ENCODE measurements around the gene SLC35E3.
"Not testable (repeated sequence)": the region's sequence is repeated elsewhere in the genome, so short reads cannot be mapped to it uniquely, and the experiment has no call there.

The SLC35E3 gene

DNA sequence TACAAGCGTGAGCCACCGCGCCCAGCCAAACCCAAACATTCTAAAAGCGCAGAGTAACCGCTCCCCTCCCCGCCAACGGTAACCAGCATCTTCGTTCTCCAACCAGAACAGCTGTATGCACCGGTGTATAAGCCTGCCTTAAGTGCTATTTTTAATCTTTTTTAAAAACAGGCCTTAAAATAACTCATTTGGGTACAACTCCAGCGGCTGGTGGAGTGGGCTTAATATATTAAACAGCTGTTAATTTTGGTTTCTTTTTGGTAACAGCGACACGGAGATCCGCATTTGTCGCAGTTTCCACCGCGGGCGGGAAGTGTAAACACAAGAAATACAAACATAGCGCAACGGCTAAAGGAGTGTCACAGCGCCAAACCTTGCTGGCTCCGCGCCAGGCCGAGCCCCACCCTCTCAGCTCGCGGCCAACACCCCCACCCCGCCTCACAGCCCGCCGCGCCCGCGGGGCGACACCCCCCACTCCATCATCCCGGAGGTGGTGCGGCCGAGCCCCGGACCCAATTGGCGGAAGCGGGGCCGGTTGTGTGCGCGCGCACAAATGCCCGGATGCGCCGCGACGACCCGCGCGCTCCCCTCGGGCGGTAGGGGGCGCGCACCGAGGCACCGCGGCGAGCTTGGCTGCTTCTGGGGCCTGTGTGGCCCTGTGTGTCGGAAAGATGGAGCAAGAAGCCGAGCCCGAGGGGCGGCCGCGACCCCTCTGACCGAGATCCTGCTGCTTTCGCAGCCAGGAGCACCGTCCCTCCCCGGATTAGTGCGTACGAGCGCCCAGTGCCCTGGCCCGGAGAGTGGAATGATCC lies 61.8 kb downstream of the SLC35E3 start, which contains the start of gene MDM2:
Gene MDM2, plus strand, starts transcription at position 602 of the 812 bp plus-strand sequence. CDS start 301 bp downstream, outside the sequence.
- H3K4me1 Mint-ChIP-seq, result peaks cover 4% of the 10 kb centered on the region
- DNase-seq (ENCODE audit: low spot score in 2 of 2) (peak; percentile 96 to 98), ATAC-seq (ENCODE audit: low read depth) (peak; percentile 90)
- no peaks in the 10 kb centered on the region for H3K27me3 Mint-ChIP-seq
- H3K9me3 Mint-ChIP-seq, result no peaks in the 10 kb centered on the region
- peak within 1 kb of the TSS; percentile 98 for H3K27ac Mint-ChIP-seq
- peak within 1 kb of the TSS; percentile 92 for H3K4me3 Mint-ChIP-seq
- peaks cover 2% of the 10 kb centered on the region for H3K36me3 Mint-ChIP-seq

DNA sequence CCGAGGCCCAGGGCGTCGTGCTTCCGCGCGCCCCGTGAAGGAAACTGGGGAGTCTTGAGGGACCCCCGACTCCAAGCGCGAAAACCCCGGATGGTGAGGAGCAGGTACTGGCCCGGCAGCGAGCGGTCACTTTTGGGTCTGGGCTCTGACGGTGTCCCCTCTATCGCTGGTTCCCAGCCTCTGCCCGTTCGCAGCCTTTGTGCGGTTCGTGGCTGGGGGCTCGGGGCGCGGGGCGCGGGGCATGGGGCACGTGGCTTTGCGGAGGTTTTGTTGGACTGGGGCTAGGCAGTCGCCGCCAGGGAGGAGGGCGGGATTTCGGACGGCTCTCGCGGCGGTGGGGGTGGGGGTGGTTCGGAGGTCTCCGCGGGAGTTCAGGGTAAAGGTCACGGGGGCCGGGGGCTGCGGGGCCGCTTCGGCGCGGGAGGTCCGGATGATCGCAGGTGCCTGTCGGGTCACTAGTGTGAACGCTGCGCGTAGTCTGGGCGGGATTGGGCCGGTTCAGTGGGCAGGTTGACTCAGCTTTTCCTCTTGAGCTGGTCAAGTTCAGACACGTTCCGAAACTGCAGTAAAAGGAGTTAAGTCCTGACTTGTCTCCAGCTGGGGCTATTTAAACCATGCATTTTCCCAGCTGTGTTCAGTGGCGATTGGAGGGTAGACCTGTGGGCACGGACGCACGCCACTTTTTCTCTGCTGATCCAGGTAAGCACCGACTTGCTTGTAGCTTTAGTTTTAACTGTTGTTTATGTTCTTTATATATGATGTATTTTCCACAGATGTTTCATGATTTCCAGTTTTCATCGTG lies 62.6 kb downstream of the SLC35E3 start:
- H3K4me3 Mint-ChIP-seq, result peak overlapping the region; percentile 92
- H3K9me3 Mint-ChIP-seq, result no peaks in the 10 kb centered on the region
- no peaks in the 10 kb centered on the region for H3K27me3 Mint-ChIP-seq
- peak overlapping the region; percentile 98 for H3K27ac Mint-ChIP-seq
- peaks cover 11% of the 10 kb centered on the region for H3K4me1 Mint-ChIP-seq
- peak; percentile 22 to 36 for DNase-seq (ENCODE audit: low spot score in 2 of 2)
- peak; percentile 7 for ATAC-seq (ENCODE audit: low read depth)
- H3K36me3 Mint-ChIP-seq, result peaks cover 2% of the 10 kb centered on the region

DNA sequence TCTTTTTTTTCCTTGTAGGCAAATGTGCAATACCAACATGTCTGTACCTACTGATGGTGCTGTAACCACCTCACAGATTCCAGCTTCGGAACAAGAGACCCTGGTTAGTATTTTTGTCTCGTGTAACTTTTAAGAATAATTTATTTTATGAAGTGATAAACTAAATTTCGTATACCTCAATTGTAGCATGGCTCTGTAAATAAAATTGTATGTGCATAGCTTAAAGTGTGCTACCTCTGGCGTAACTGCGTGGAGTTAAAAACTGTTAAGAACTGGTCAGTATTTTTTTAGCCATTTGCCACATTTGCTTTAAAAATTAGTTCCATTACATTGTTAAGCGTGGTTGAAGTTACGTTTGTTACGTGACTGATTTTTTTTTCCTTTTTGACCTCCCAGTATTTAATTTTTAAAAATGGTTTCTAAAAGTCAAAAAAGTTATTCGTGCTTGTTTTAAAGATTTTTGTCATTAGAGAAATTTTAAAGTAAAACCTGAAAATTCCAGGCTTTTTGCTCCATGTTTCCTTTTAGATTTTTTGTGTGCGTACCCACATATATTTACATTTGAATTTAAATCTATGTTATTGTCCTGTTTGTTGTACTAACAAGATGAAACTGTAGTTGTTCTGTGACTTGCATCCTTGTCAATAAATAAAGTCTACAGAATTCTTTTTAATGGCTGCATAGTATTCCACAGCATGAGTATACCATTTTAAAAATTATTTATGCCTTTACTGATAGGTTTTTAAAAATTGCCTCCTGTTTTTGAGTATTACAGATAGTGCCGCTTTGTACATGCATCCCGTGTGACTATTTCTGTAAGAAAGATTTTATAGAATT lies 63.4 kb downstream of the SLC35E3 start:
- ATAC-seq (ENCODE audit: low read depth), result no peak
- Mint-ChIP-seq H3K4me1 (peaks cover 11% of the 10 kb centered on the region), H3K4me3 (peak overlapping the region; percentile 92), H3K27me3 (no peaks in the 10 kb centered on the region), H3K27ac (peak overlapping the region; percentile 98), H3K36me3 (peaks cover 2% of the 10 kb centered on the region), H3K9me3 (no peaks in the 10 kb centered on the region)
- no peak for DNase-seq (ENCODE audit: low spot score in 2 of 2)

DNA sequence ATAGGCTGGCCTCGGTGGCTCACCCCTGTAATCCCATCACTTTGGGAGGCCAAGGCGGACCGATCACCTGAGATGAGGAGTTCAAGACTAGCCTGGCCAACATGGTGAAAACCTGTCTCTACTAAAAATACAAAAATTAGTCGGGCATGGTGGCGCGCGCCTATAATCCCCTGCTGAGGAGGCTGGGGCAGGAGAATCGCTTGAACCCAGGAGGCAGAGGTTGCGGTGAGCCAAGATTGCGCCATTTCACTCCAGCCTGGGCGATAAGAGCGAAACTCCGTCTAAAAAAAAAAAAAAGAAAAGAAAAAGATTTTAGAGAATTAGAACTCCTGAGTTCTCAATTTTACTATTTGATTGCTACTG lies 64.0 kb downstream of the SLC35E3 start:
- not testable (repeated sequence) for H3K27me3 Mint-ChIP-seq; H3K9me3 Mint-ChIP-seq; H3K27ac Mint-ChIP-seq; ATAC-seq (ENCODE audit: low read depth); DNase-seq (ENCODE audit: low spot score in 2 of 2); H3K36me3 Mint-ChIP-seq
- Mint-ChIP-seq H3K4me1 (peaks cover 13% of the 10 kb centered on the region), H3K4me3 (peak overlapping the region; percentile 34)

DNA sequence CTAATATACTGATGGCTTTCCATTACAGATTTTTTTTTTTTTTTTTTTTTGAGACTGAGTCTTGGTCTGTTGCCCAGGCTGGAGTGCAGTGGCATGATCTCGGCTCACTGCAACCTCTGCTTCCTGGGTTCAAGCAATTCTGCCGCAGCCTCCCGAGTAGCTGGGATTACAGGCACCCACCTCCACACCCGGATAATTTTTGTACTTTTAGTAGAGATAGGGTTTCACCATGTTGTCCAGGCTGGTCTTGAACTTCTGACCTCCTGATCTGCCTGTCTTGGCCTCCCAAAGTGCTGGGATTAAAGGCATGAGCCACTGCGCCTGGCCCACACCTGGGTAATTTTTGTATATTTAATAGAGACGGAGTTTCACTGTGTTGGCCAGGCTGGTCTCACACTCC lies 65.6 kb downstream of the SLC35E3 start:
- not testable (repeated sequence) for H3K27ac Mint-ChIP-seq; DNase-seq (ENCODE audit: low spot score in 2 of 2); H3K4me3 Mint-ChIP-seq; H3K36me3 Mint-ChIP-seq; H3K27me3 Mint-ChIP-seq; H3K9me3 Mint-ChIP-seq; ATAC-seq (ENCODE audit: low read depth)
- H3K4me1 Mint-ChIP-seq, result peaks cover 16% of the 10 kb centered on the region

DNA sequence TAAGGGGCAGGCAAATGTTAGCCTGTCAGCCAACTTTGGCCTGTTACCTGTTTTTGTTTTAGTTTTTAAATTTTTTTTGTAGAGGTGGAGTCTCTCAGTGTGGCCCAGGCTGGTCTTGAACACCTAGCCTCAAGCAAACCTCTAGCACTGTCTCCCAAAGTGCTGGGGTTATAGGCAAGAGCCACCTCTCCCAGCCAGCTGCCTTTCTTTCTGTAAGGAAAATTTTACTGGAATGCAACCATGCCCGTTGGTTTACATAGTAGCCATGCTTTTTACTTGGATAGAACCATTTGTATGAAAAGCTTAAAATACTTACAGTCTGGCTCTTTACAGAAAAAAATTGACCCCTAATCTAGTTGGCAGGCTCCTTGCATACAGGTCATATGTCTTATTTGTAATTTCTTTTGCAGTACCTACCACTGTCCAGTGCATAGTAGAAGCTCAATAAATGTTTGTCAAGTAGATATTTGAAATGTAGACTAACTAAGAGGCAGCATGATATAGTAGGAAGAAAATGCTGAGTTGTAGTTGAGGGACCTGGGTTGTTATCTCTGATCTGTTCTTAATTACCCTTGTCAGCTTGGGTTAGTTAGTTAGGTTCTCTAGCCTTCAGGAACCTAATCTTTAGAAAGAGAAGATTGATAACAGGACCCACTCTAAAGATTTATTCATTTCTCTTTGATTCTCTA lies 66.7 kb downstream of the SLC35E3 start:
- peaks cover 8% of the 10 kb centered on the region for H3K36me3 Mint-ChIP-seq
- H3K27ac Mint-ChIP-seq, result peak overlapping the region; percentile 55

DNA sequence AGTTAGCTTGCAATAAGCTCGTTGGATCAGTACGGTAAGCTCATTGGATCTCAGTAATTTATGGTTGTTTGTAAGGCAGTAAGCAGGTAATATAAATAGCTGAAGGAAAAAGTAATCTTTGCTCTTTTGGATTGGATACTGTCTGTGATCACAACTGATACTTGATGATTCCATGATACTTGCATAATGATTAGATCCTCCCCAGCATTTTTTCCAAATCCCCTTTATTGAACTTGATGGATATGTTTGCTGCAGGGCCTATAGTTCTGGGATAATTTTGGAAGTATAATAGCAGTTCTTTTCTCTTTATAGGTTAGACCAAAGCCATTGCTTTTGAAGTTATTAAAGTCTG lies 67.2 kb downstream of the SLC35E3 start:
- Mint-ChIP-seq H3K4me1 (peaks cover 16% of the 10 kb centered on the region), H3K27me3 (no peaks in the 10 kb centered on the region), H3K4me3 (no peak overlapping the region), H3K36me3 (peaks cover 8% of the 10 kb centered on the region), H3K27ac (peak overlapping the region; percentile 55), H3K9me3 (no peaks in the 10 kb centered on the region)
- ATAC-seq (ENCODE audit: low read depth) (no peak), DNase-seq (ENCODE audit: low spot score in 2 of 2) (no peak)

More for the DNA sequence above, 66.7 kb downstream of the SLC35E3 start:
- H3K4me1 Mint-ChIP-seq, result peaks cover 16% of the 10 kb centered on the region
- H3K27me3 Mint-ChIP-seq, result no peaks in the 10 kb centered on the region
- ATAC-seq (ENCODE audit: low read depth) (no peak), DNase-seq (ENCODE audit: low spot score in 2 of 2) (no peak)
- H3K9me3 Mint-ChIP-seq, result no peaks in the 10 kb centered on the region
- H3K4me3 Mint-ChIP-seq, result no peak overlapping the region

DNA sequence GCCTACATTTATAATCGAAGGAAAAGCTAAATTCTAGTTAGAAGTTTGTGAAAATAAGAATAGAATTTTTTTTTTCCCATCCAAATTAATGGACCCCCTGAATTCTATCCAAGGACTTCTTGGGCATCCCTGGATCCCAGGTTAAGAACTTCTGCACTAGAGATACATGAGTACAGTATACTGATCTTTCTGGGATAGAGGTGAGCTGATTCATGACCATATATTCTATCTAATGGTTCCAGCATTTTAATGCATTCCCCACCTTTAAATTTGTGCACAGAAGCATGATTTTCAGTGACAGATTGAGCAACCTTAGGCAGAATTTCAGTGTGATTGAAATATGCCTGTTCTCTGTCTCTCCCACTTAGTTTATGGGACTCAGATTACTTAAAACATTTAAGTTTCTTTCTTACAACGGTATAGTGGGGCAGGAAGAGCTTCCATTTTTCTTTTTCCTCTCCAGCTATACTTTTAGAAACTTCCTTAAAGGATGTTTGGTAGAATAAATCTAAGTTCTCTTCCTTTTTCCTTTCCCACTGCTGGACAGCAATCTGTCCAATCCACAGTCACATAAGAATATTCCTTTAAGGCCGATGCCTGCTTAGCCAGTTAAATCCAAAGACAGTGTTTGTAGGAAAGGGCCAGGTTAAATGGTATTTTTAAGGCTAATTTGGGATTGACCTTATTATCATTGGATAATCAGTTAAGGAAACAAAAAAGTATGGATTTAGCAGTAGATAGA lies 68.7 kb downstream of the SLC35E3 start:
- ATAC-seq (ENCODE audit: low read depth) (no peak), DNase-seq (ENCODE audit: low spot score in 2 of 2) (no peak)
- Mint-ChIP-seq H3K27ac (peak overlapping the region; percentile 50), H3K9me3 (no peaks in the 10 kb centered on the region), H3K4me1 (peaks cover 12% of the 10 kb centered on the region), H3K27me3 (no peaks in the 10 kb centered on the region), H3K4me3 (no peak overlapping the region), H3K36me3 (peaks cover 8% of the 10 kb centered on the region)

DNA sequence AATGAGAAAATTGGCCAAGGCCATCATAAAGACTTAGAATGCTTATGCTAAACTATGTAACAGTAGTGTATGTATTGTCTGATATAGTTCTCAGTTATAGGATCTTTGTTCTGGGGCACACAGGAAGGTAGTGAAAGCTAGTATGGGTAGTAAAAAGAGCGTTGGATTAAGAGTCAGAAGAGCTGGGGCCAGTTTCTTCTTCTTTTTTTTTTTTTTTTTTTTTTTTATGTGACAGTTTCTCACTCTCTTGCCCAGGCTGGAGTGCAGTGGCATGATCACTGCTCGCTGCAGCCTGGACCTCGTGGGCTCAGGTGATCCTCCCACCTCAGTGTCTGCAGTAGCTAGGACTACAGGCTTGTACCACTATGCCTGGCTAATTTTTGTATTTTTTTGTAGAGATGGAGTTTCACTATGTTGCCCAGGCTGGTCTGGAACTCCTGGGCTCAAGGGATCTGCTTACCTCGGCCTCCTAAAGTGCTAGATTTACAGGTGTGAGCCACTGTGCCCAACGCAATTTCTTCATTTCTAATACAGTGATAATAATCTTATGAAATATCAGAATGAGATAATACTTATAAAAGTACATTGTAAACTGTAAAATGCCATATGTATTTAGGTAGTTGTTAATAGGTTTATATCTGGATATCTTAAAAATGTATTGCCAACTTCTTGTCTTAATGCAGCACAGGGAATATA lies 69.4 kb downstream of the SLC35E3 start:
- no peak for DNase-seq (ENCODE audit: low spot score in 2 of 2)
- Mint-ChIP-seq H3K36me3 (peaks cover 8% of the 10 kb centered on the region), H3K9me3 (no peaks in the 10 kb centered on the region), H3K27ac (no peak overlapping the region), H3K4me1 (peaks cover 12% of the 10 kb centered on the region), H3K4me3 (no peak overlapping the region), H3K27me3 (no peaks in the 10 kb centered on the region)
- no peak for ATAC-seq (ENCODE audit: low read depth)

DNA sequence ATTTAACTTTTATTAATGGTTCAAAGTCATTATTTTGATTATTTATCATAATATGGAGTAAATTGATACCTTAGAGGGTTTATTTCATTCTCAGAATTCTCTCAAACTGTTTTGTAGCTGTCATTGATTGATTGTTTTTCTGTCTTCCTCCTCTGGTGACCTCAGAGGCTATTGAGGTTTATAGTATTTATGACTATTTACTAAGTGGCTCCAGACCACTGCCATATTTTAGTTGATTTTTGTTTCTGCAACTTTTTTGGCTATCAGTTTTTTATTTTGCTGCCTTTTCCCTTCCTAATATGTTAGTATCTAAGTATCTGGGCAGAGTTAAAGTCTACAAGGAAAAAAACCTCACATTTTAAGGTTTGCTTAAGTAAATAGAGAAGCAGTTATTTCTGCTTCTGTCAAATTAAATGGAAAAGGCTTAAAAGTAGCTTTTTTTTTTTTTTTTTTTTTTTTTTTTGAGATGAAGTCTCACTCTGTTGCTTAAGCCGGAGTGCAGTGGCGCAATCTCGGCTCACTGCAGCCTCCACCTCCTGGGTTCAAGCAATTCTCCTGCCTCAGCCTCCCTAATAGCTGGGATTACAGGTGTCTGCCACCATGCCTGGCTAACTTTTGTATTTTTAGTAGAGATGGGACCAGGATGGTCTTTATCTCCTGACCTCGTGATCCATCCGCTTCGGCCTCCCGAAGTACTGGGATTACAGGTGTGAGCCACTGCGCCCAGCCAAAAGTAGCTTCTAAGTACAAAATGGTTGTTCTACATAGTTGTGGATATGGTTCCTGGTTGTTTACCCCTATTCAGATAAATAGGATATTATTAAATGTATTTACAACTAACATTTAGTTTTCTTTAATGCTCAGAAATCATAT lies 70.2 kb downstream of the SLC35E3 start:
- Mint-ChIP-seq H3K4me3 (no peak overlapping the region), H3K36me3 (peaks cover 6% of the 10 kb centered on the region)
- DNase-seq (ENCODE audit: low spot score in 2 of 2), result no peak

DNA sequence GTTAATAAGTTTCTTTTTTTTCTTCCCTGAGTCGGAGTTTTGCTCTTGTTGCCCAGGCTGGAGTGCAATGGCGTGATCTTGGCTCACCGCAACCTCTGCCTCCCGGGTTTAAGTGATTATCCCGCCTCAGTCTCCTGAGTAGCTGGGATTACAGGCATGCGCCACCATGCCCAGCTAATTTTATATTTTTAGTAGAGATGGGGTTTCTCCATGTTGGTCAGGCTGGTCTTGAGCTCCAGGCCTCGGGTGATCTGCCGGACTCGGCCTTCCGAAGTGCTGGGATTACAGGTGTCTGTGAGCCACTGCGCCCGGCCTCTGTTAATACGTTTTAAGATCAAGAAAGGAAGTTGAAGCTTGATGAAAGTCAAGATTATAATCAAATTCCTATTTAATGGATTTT lies 73.5 kb downstream of the SLC35E3 start:
- H3K36me3 Mint-ChIP-seq, result peaks cover 15% of the 10 kb centered on the region
- not testable (repeated sequence) for ATAC-seq (ENCODE audit: low read depth); H3K4me1 Mint-ChIP-seq

More for the DNA sequence above, 70.2 kb downstream of the SLC35E3 start:
- H3K4me1 Mint-ChIP-seq, result peaks cover 12% of the 10 kb centered on the region
- no peak for ATAC-seq (ENCODE audit: low read depth)
- H3K27ac Mint-ChIP-seq, result no peak overlapping the region
- H3K27me3 Mint-ChIP-seq, result no peaks in the 10 kb centered on the region
- no peaks in the 10 kb centered on the region for H3K9me3 Mint-ChIP-seq

More for the DNA sequence above, 73.5 kb downstream of the SLC35E3 start:
- DNase-seq (ENCODE audit: low spot score in 2 of 2); H3K9me3 Mint-ChIP-seq; H3K4me3 Mint-ChIP-seq; H3K27me3 Mint-ChIP-seq; H3K27ac Mint-ChIP-seq: not testable (repeated sequence)

All from memory B cell (primary cell).